Thyroid gland (tissue), 4 donors: ENCODE data around the gene CEBPB. TPM values are rescaled to one million over a fixed set of nuclear protein-coding genes. Genes with fewer than 3 reads are reported as not detected.

Source experiments
- DNase-seq, 2 donors: peaks; one replicate each; pipeline ENCODE4 v3.0.0-alpha.2; 2019
- H3K27ac ChIP-seq, 3 donors: fragments of 200-600 bp; sonication (generic); 1 replicate in 2 of 3; 2 replicates in 1 of 3; pipeline ENCODE4 v1.5.1; 2016 to 2019; ENCODE audit warnings: mild to moderate bottlenecking in 1 of 3, moderate library complexity in 1 of 3
- H3K27me3 ChIP-seq: fragments of 200-600 bp; sonication (generic); one replicate; pipeline ENCODE4 v1.5.1; 2019
- H3K36me3 ChIP-seq, 2 donors: fragments of 200-600 bp; sonication (generic); one replicate each; pipeline ENCODE4 v1.5.1; 2016 to 2019
- H3K4me1 ChIP-seq, 2 donors: fragments of 200-600 bp; sonication (generic); one replicate each; pipeline ENCODE4 v1.5.1; 2017 to 2019
- H3K4me3 ChIP-seq, 3 donors: fragments of 200-600 bp; sonication (generic); replicated peaks in 1 of 3; 1 replicate in 2 of 3; 2 replicates in 1 of 3; pipeline ENCODE4 v1.5.1; 2016; ENCODE audit warnings: mild to moderate bottlenecking in 1 of 3
- H3K9me3 ChIP-seq: fragments of 200-600 bp; sonication (generic); one replicate; pipeline ENCODE4 v1.5.1; 2017
- CTCF ChIP-seq, 6 experiments: fragments of 200-600 bp in 3 of 6; fragments of 450-650 bp in 3 of 6; sonication (generic) in 3 of 6; IDR thresholded peaks; one replicate each; pipeline ENCODE4 v1.5.1; 2016 to 2019; ENCODE audit warnings: antibody characterized with exemption in 6 of 6, mild to moderate bottlenecking in 2 of 6, inconsistent platforms in 1 of 6, moderate library complexity in 1 of 6
- POLR2A ChIP-seq, 2 donors: fragments of 450-650 bp; IDR thresholded peaks; one replicate each; pipeline ENCODE4 v1.6.1; 2017; ENCODE audit warnings: antibody characterized with exemption in 2 of 2, mild to moderate bottlenecking in 2 of 2, moderate library complexity in 1 of 2
- WGBS, 2 donors: methylation state at CpG; one replicate each; pipeline ENCODE4 v1.1.5; 2017; 5-methylcytosine and 5-hydroxymethylcytosine counted together
- intact Hi-C: fragments of 100-400 bp; cut with DNase I; formaldehyde crosslinking; loops from one replicate; pipeline ENCODE4 v1.15.1; 2023
- total RNA-seq, 4 donors: library from RNA; depleted of rRNA; stranded (reverse); fragments of >200 nt; gene quantifications; one replicate each; pipeline ENCODE4 v1.2.3, GENCODE V29; 2016

CEBPB gene
- total RNA-seq, 4 donors from 2014 or later = 61.7 to 132 (median 104) TPM

GRCh38 chr20:50215101-50215690, 24.6 kb downstream of the CEBPB start:
- no peak for DNase-seq
- Histone ChIP-seq H3K9me3 (no peaks in the 10 kb centered on the region), H3K4me1 (peaks cover 0 to 9% of the 10 kb centered on the region in 2 donors), H3K27me3 (no peaks in the 10 kb centered on the region), H3K27ac (no peak overlapping the region), H3K4me3 (no peak overlapping the region), H3K36me3 (no peaks in the 10 kb centered on the region)
- intact Hi-C loops = no loop called here
- 57 to 63% methylated on average over 8 of the region's 8 CpGs for WGBS, 2 donors
- TF ChIP-seq CTCF (IDR thresholded peaks at IDR 0.05) (no peak), POLR2A (IDR thresholded peaks at IDR 0.05) (no peak)

DNA sequence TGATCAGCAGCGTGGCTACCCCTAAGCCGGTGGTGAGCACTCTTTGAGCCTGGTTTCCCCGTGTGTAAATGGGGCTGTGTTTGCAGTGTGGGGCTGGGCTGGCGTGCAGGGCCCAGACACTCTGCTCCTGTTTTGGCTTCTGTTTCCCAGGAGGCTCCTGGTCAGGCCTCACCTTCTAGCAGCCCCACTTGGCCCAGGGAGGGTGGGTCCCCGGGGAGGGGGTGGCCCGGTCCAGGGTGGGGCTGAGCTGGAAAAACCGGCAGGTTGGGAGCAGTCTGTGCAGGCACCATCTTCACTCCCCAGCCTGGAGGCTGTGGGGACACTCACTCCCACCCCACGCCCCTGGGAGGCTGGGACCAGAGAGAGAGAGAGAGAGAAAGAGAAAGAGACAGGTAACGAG, 25.3 kb downstream of the CEBPB start:
- Histone ChIP-seq H3K27me3 (no peaks in the 10 kb centered on the region), H3K27ac (no peak overlapping the region), H3K4me1 (peaks cover 0 to 9% of the 10 kb centered on the region in 2 donors), H3K36me3 (no peaks in the 10 kb centered on the region), H3K4me3 (no peak overlapping the region), H3K9me3 (no peaks in the 10 kb centered on the region)
- TF ChIP-seq POLR2A (IDR thresholded peaks at IDR 0.05) (no peak), CTCF (IDR thresholded peaks at IDR 0.05) (no peak)
- DNase-seq = no peak
- WGBS, 2 donors = 66 to 72% methylated on average over 3 to 7 of the region's 9 CpGs
- intact Hi-C loops = no loop called here

- Histone ChIP-seq H3K9me3 (no peaks in the 10 kb centered on the region), H3K4me1 (peaks cover 0 to 9% of the 10 kb centered on the region in 2 donors), H3K36me3 (no peaks in the 10 kb centered on the region), H3K27ac (no peak overlapping the region), H3K4me3 (no peak overlapping the region), H3K27me3 (no peaks in the 10 kb centered on the region)
- TF ChIP-seq CTCF (IDR thresholded peaks at IDR 0.05) (no peak), POLR2A (IDR thresholded peaks at IDR 0.05) (no peak)
- DNase-seq = no peak
- WGBS, 2 donors = 7 to 20% methylated on average over 1 to 2 of the region's 4 CpGs
- intact Hi-C loops = no loop called here
Measured at GRCh38 chr20:50216543-50217206, 26.0 kb downstream of the CEBPB start.

- 95 to 97% methylated on average over 12 to 14 of the region's 14 CpGs for WGBS, 2 donors
- H3K4me3 ChIP-seq = no peak overlapping the region
- intact Hi-C loops = no loop called here
Measured at GRCh38 chr20:50217207-50217949, 26.7 kb downstream of the CEBPB start.

More at GRCh38 chr20:50217207-50217949, 26.7 kb downstream of the CEBPB start:
- no peak for TF ChIP-seq CTCF (IDR thresholded peaks at IDR 0.05)
- TF ChIP-seq POLR2A (IDR thresholded peaks at IDR 0.05) = no peak
- H3K27me3 ChIP-seq = no peaks in the 10 kb centered on the region
- no peaks in the 10 kb centered on the region for H3K9me3 ChIP-seq
- H3K27ac ChIP-seq = no peak overlapping the region
- no peaks in the 10 kb centered on the region for H3K36me3 ChIP-seq
- H3K4me1 ChIP-seq = peaks cover 0 to 9% of the 10 kb centered on the region in 2 donors
- no peak for DNase-seq
